Smooth muscle cell (in vitro differentiated cells): Measurements from ENCODE around the gene TMEM156. TPM values are rescaled to one million over a fixed set of nuclear protein-coding genes. Genes with fewer than 3 reads are reported as not detected.

Experiments
- DNase-seq: peaks from one replicate; lab custom pipeline; 2025; ENCODE audit not compliant: unreplicated experiment; lab: John Stamatoyannopoulos, UW
- H2AFZ ChIP-seq: fragments of 200-600 bp; sonication (generic); 2 replicates; pipeline ENCODE4 v1.6.0; 2016; ENCODE audit warnings: antibody characterized with exemption, low read depth, mild to moderate bottlenecking
- H3F3A ChIP-seq: fragments of 200-600 bp; sonication (generic); 2 replicates; pipeline ENCODE4 v1.6.0; 2017; ENCODE audit warnings: antibody characterized with exemption, low read depth
- H3K27ac ChIP-seq: fragments of 200-600 bp; sonication (generic); 2 replicates; pipeline ENCODE4 v1.5.1; 2016; ENCODE audit warnings: low read depth, mild to moderate bottlenecking
- H3K27me3 ChIP-seq: fragments of 200-600 bp; sonication (generic); 2 replicates; pipeline ENCODE4 v1.6.1; 2016; ENCODE audit warnings: low read depth, mild to moderate bottlenecking
- H3K36me3 ChIP-seq: fragments of 200-600 bp; sonication (generic); 2 replicates; pipeline ENCODE4 v1.5.1; 2016; ENCODE audit warnings: low read depth
- H3K4me1 ChIP-seq: fragments of 200-600 bp; sonication (generic); 2 replicates; pipeline ENCODE4 v1.5.1; 2016; ENCODE audit warnings: low read depth
- H3K4me2 ChIP-seq: fragments of 200-600 bp; sonication (generic); 2 replicates; pipeline ENCODE4 v1.6.0; 2016; ENCODE audit warnings: mild to moderate bottlenecking
- H3K4me3 ChIP-seq: fragments of 200-600 bp; sonication (generic); 2 replicates; pipeline ENCODE4 v1.5.1; 2016; ENCODE audit warnings: mild to moderate bottlenecking
- H3K79me2 ChIP-seq: fragments of 200-600 bp; sonication (generic); 2 replicates; pipeline ENCODE4 v1.6.0; 2016; ENCODE audit warnings: low read depth, mild to moderate bottlenecking
- H3K9ac ChIP-seq: fragments of 200-600 bp; sonication (generic); 2 replicates; pipeline ENCODE4 v1.6.0; 2016; ENCODE audit warnings: low read depth
- H3K9me3 ChIP-seq: fragments of 200-600 bp; sonication (generic); replicated peaks from 2 replicates; pipeline ENCODE4 v1.5.1; 2016; ENCODE audit warnings: low read depth
- H4K20me1 ChIP-seq: fragments of 200-600 bp; sonication (generic); 2 replicates; pipeline ENCODE4 v1.6.0; 2016; ENCODE audit warnings: low read depth
- CTCF ChIP-seq: fragments of 200-600 bp; sonication (generic); IDR thresholded peaks from 2 replicates; pipeline ENCODE4 v1.5.1; 2017; ENCODE audit warnings: borderline replicate concordance, mild to moderate bottlenecking, antibody characterized with exemption; ENCODE audit not compliant: insufficient read depth, poor library complexity, severe bottlenecking
- WGBS: methylation state at CpG from one replicate; pipeline ENCODE4 v1.1.7; 2016; ENCODE audit warnings: low lambda C conversion rate; 5-methylcytosine and 5-hydroxymethylcytosine counted together
- polyA plus RNA-seq: library from polyadenylated mRNA; unstranded; fragments of >200 nt; fragmentation: Nextera tagmentation; extraction: Ambion mirVana; gene quantifications from 2 replicates; pipeline ENCODE4 v1.2.1, GENCODE V29; 2016
- total RNA-seq: library from RNA; depleted of rRNA; stranded (reverse); fragments of >200 nt; gene quantifications from 2 replicates; pipeline ENCODE4 v1.2.3, GENCODE V29; 2014

TMEM156 gene
- total and polyA plus RNA-seq, 2 experiments from 2014 or later = 0.04 TPM; not detected in 1

GRCh38 chr4:38940476-38940875 is 91.7 kb downstream of the TMEM156 start:
- H3K27ac ChIP-seq = no peak overlapping the region
- WGBS = 97% methylated on average over 3 of the region's 3 CpGs

GRCh38 chr4:38939165-38939564 is 93.0 kb downstream of the TMEM156 start:
- Histone ChIP-seq H2AFZ (no peak overlapping the region), H3K9me3 (no peaks in the 10 kb centered on the region), H3K4me3 (no peak overlapping the region), H3K27ac (no peak overlapping the region), H3K9ac (no peak overlapping the region), H3K36me3 (peaks cover 40% of the 10 kb centered on the region), H3K4me1 (no peaks in the 10 kb centered on the region), H3K79me2 (no peaks in the 10 kb centered on the region), H3K27me3 (no peaks in the 10 kb centered on the region), H3K4me2 (no peak overlapping the region), H4K20me1 (peaks cover 27% of the 10 kb centered on the region), H3F3A (peaks cover 6% of the 10 kb centered on the region)
- DNase-seq = no peak
- TF ChIP-seq CTCF = no peak
- WGBS = 86% methylated on average over 1 of the region's 1 CpG

More at GRCh38 chr4:38940476-38940875, 91.7 kb downstream of the TMEM156 start:
- H3K4me3 ChIP-seq = no peak overlapping the region
- no peak overlapping the region for H3K9ac ChIP-seq
- no peak for DNase-seq
- no peak for TF ChIP-seq CTCF
- no peak overlapping the region for H2AFZ ChIP-seq
- H4K20me1 ChIP-seq = peaks cover 27% of the 10 kb centered on the region
- no peaks in the 10 kb centered on the region for H3K27me3 ChIP-seq
- H3K4me2 ChIP-seq = no peak overlapping the region
- no peaks in the 10 kb centered on the region for H3K79me2 ChIP-seq
- H3K36me3 ChIP-seq = peaks cover 37% of the 10 kb centered on the region
- H3K9me3 ChIP-seq = no peaks in the 10 kb centered on the region
- H3F3A ChIP-seq = peaks cover 6% of the 10 kb centered on the region
- H3K4me1 ChIP-seq = no peaks in the 10 kb centered on the region

GRCh38 chr4:38935391-38936073 is 96.7 kb downstream of the TMEM156 start:
- no peak for DNase-seq
- 93% methylated on average over 5 of the region's 5 CpGs for WGBS
- H3K36me3 ChIP-seq = peaks cover 54% of the 10 kb centered on the region
- no peaks in the 10 kb centered on the region for H3K9me3 ChIP-seq
- no peaks in the 10 kb centered on the region for H3K79me2 ChIP-seq
- no peak overlapping the region for H2AFZ ChIP-seq
- H3K27ac ChIP-seq = no peak overlapping the region
- no peak overlapping the region for H3K9ac ChIP-seq
- no peak for TF ChIP-seq CTCF
- peaks cover 24% of the 10 kb centered on the region for H4K20me1 ChIP-seq
- peaks cover 3% of the 10 kb centered on the region for H3F3A ChIP-seq
- no peak overlapping the region for H3K4me2 ChIP-seq
- H3K4me3 ChIP-seq = no peak overlapping the region
- H3K27me3 ChIP-seq = no peaks in the 10 kb centered on the region
- H3K4me1 ChIP-seq = no peaks in the 10 kb centered on the region

GRCh38 chr4:38931125-38931524 is 101.1 kb downstream of the TMEM156 start:
- H3K4me2 ChIP-seq = no peak overlapping the region
- 90% methylated on average over 5 of the region's 5 CpGs for WGBS
- peaks cover 57% of the 10 kb centered on the region for H3K36me3 ChIP-seq

More at GRCh38 chr4:38931125-38931524, 101.1 kb downstream of the TMEM156 start:
- Histone ChIP-seq H3F3A (peaks cover 7% of the 10 kb centered on the region), H3K27me3 (no peaks in the 10 kb centered on the region), H3K79me2 (no peaks in the 10 kb centered on the region), H4K20me1 (peaks cover 4% of the 10 kb centered on the region), H3K9ac (no peak overlapping the region), H3K9me3 (no peaks in the 10 kb centered on the region), H3K4me3 (no peak overlapping the region), H2AFZ (no peak overlapping the region), H3K27ac (no peak overlapping the region), H3K4me1 (no peaks in the 10 kb centered on the region)
- no peak for TF ChIP-seq CTCF
- no peak for DNase-seq
